ENCODE measurements around the gene EIF4A2. TPM values are rescaled to one million over a fixed set of nuclear protein-coding genes. Genes with fewer than 3 reads are reported as not detected.
A peak's percentile ranks its signal among the peaks of the same experiment; 100 is the strongest.
"Not testable (repeated sequence)": the region's sequence is repeated elsewhere in the genome, so short reads cannot be mapped to it uniquely, and the experiment has no call there.

Gene EIF4A2
- total RNA-seq, 1 donor from 2014 or later, result 1,344 TPM

DNA sequence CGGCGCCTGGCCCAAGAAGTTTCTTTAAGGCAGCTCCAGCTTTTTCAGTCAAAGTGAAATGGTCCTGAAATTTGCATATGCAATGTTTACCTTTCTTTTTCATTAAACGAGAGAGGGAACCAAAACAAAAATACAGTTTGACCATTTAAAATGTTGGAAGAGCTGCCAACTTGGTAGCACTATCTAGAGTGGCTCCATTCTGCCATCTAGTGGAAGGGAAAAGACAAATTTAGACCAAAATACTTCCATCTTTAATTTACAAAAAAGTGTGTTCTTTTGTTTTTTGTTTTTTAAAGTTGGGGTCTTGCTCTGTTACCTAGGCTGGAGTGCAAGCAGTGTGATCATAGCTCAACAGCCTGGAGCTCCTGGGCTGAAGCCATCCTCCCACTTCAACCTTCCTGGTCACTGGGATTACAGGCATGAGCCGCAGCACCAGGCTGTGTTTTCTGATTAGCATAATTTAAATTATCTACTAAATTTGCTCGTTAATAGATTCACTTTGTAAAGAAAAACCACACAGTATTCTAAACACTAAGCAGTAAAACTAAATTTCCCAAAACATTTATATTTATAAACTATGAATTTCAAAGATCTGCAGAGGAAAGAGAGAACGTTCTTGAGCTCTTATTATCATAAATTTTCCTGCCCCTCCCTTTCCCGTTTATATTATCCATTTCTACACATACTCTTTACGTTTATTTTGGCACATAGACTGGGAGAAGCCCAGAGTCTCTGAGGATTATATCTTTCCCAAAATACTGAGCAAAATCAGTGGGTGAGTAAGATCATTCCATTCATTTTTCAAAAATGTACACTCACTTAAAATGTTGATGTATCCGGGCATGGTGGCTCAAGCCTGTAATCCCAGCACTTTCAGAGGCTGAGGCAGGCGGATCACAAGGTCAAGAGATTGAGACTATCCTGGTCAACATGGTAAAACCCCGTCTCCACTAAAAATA, 38.3 kb downstream of the EIF4A2 start:
- peak; percentile 81 for DNase-seq

DNA sequence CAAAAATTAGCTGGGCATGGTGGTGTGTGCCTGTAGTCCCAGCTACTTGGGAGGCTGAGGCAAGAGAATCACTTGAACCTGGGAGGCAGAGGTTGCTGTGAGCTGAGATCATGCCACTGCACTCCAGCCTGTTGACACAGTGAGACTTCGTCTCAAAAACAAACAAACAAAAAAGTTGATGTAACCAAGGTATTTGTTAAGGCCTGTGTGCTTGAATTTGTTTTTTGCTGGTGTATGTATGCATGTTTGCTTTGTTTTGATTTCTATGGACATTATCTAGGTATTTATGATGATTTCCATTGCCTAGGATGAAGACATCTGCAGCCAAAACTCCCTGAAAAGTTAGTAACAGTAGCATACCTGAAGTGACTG, 39.0 kb downstream of the EIF4A2 start:
- not testable (repeated sequence) for DNase-seq

DNA sequence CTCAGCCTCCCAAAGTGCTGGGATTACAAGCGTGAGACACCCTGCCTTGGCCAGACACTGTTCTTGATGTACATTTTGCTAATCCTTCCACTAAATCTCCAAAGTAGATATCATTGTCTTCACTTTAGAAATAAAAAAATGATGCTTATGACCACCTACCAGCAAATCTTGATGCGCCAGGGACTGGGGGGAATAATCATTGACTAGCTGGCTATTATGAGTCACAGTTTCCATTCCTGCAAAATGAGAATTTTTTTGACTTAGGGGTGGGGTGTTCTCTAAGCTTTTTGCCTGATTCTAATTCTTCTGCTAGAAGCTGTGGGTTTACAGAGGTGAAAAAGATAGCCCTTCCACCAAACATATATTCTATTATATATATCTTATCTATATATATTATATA, 40.0 kb downstream of the EIF4A2 start:
- peak; percentile 28 for DNase-seq

- DNase-seq, result no peak
Measured at GRCh38 chr3:186824430-186825139, 41.2 kb downstream of the EIF4A2 start.

DNA sequence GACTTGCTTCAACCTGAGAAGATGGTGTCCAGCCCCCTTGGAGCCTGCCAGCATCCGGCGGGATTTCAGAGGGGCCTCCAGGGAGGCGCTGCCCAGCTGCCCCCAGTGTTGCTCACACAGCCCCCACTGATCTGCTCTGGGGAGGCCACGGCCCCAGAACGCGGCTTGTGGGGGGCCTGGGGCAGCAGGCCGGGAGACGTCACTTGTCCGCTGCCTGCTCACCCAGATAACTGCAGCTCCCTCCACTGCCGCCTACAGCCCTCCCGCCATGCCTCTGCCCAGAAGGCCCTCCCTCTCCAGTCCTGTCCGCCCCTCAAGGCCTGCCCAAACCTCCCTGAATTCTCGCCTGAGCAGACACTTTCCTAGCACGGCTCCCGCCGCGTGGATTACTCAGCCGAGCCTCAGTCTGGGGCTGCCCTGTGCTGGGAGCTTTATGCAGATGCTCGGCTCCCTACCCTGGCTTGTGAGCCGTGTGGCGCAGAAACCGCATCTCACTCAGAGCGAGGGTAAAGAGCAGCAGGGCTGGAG, 42.0 kb downstream of the EIF4A2 start:
- peak; percentile 13 for DNase-seq

- no peak for DNase-seq
Measured at GRCh38 chr3:186825872-186826409, 42.6 kb downstream of the EIF4A2 start.

DNA sequence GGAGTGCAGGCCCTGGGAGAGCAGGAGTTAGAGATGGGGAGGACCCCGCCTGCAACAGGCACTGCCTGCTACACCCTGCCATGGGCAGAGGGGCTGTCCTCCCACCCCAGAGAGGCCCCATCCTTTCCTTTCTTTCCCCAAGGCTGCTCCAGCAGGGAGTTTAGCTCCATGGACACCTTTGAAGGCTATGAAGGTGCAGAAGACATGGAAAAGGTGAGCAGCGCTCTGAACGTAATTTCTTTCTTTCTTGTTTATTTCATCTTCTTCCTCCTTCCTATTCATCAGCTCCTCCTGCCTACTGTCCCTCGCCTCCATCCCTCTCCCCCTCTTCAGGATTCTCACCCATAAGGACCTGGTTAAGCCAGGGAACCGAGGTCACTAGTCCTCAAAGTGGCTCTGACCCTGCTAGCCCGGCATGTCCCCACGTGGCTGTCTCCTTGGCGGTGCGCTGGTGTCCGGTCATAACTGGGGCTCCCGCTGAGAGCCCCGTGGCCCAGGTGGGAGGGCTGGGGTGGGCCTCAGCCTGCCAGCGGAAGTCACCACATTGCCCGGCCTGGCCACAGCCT, 43.1 kb downstream of the EIF4A2 start:
- no peak for DNase-seq

DNA sequence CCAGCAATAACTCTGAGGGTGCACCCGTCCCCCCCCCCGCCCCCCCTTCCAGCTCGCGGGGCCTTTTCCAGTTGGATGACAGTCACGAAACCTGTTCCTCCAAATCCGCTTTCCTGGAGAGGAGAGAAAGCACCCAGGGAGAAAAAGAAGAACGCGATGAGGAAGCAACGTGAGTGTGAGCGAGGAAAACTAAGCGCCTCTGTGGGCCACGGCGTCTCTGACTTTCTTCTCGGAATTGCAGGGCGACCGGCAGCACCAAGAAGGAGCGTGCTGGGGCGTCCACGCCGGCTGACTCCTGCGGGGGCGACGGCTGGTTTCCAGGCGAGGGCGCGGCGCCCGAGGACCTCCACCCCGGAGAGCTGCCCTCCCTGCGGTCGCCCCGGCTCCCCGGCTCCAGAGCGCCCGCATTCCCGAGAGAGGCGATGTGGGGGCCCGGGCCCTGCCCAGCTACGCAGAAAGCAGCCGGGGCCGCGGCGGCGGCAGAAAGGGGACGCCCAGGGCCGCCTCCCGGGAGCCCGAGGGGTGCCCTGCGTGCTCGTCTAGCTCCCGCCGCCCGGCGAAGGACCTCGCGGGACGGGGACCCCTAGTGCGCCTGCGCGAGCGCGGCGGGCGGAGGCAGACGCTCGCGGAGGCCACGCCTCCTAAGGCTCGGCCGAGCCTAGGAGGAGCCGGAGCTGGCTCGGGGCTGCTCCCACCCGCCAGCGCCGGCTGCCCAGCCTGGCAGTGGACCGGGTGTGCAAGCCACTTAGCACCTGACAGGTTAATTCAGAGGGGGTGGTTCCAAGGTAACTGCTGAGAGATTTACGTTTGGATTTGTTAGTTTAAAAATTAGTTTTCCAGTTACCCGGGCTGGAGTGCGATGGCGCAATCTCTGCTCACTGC, 43.8 kb downstream of the EIF4A2 start:
- peak; percentile 85 for DNase-seq

DNA sequence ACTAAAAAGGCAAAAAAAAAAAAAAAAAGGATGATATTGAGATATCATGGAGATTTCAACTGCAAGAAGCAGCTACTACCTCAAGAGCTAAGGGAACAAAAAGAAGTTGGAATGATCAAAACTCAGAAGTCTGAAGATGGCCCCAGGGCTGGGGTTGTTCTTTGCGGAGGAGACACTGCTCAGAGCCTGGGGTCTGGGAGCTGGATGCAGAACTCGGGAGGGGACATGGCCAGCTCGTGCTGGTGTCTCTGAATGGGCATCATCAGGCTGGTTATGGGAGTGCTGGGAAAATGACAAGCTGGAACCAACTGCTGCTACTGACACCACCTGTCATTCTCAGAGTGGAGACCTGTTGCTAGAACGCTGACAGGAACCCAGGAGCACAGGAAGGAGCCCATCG, 45.0 kb downstream of the EIF4A2 start:
- DNase-seq, result no peak

GRCh38 chr3:186831798-186832197, 48.4 kb downstream of the EIF4A2 start:
- DNase-seq, result no peak

DNA sequence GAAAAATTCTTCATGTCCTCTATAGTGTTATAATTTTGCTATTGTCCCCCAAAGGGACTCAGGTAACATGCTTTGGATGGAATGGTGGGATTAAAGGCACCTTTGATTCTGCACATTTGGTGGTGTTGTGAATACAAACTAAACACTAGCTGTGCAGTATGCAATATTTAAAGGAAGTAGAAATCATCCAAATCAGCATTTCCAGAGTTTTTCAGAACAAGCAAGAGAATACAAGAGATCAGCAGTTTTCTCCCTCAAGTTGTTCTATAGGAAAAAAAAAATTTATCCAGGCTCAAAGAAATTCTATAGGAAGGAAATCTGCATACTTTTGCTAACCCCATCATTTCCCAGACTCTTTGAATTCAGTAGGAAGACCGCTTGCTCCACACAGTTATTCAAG, 48.9 kb downstream of the EIF4A2 start:
- no peak for DNase-seq

Other genes with a start within 250 kb of the EIF4A2 start
- 0.70 and 2.4 TPM in 2 replicates for gene CRYGS, start 239.2 kb upstream of the EIF4A2 start, total RNA-seq
- 19.3 and 28.2 TPM in 2 replicates for gene TBCCD1, start 216.2 kb upstream of the EIF4A2 start, total RNA-seq
- gene DNAJB11, start 212.9 kb upstream of the EIF4A2 start, total RNA-seq, result 60.4 and 91.1 TPM in 2 replicates
- 0.05 TPM in 1 of 2 replicates, not detected in the other for gene AHSG, start 170.5 kb upstream of the EIF4A2 start, total RNA-seq
- gene FETUB, start 143.2 kb upstream of the EIF4A2 start, total RNA-seq, result not detected in 2 replicates
- gene HRG, start 117.6 kb upstream of the EIF4A2 start, total RNA-seq, result not detected in 2 replicates
- not detected in 2 replicates for gene KNG1, start 66.2 kb upstream of the EIF4A2 start, total RNA-seq
- gene RFC4, start 22.9 kb downstream of the EIF4A2 start, total RNA-seq, result 27.9 and 32.0 TPM in 2 replicates
- gene ADIPOQ, start 59.1 kb downstream of the EIF4A2 start, total RNA-seq, result not detected in 2 replicates
- 104 and 126 TPM in 2 replicates for gene ST6GAL1, start 146.9 kb downstream of the EIF4A2 start, total RNA-seq

Data from dermis blood vessel endothelial cell (primary cell).